Measurements from ENCODE around the gene SPEN. TPM values are rescaled to one million over a fixed set of nuclear protein-coding genes. Genes with fewer than 3 reads are reported as not detected.

Gene SPEN
- total and polyA plus RNA-seq, 9 of the 15 experiments (the other 6 are each of a cell fraction or from before 2014, with no cell fraction given), result 5.7 to 87.5 (median 27.2) TPM

DNA sequence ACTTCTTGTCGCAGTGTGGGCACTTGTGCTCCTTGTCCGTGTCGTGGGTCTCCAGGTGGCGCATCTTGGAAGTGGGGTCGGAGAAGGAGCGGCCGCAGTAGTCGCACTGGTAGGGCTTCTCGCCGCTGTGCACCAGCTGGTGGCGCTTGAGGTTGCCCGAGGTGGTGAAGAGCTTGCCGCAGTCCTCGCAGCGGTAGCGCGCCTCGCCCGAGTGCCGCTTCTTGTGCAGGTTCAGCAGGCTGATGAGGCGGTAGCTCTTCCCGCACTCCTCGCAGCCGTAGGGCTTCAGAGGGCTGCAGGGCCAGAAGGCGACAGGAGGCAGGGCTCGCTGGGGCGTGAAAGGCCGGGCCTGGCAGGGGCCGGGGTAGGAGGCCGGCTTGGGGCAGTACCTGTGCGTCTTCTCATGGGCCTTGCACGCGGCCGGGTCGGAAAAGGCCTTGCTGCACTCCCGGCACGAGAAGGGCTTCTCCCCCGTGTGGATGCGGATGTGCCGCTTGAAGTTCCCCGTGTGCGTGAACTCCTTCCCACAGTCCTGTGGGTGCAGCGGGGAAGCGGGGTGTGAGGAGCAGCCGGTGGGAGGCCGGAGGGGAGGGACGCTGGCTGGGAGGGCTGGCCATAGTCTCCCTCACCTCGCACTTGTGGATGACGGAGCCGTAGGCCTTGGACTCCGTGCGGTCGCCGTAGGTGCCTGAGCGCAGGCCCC lies 97.0 kb downstream of the SPEN start:
- H2AFZ ChIP-seq (ENCODE audit: low read depth, low read length), result no peak overlapping the region
- no peak for TF ChIP-seq CBX1 (IDR thresholded peaks at IDR 0.05; ENCODE audit: low read depth)
- TF ChIP-seq ZNF507 (tag; conservative IDR thresholded peaks at IDR 0.05), result no peak
- TF ChIP-seq, protein P1, sequence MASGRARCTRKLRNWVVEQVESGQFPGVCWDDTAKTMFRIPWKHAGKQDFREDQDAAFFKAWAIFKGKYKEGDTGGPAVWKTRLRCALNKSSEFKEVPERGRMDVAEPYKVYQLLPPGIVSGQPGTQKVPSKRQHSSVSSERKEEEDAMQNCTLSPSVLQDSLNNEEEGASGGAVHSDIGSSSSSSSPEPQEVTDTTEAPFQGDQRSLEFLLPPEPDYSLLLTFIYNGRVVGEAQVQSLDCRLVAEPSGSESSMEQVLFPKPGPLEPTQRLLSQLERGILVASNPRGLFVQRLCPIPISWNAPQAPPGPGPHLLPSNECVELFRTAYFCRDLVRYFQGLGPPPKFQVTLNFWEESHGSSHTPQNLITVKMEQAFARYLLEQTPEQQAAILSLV (tag; IDR thresholded peaks at IDR 0.05), result no peak
- no peak for TF ChIP-seq TCF3 (CRISPR knock-in tag; IDR thresholded peaks at IDR 0.05)
- TF ChIP-seq POLR2G (IDR thresholded peaks at IDR 0.05; ENCODE audit: low read depth, low read length), result peak; percentile 52
- no peak for TF ChIP-seq MXI1 (IDR thresholded peaks at IDR 0.05; ENCODE audit: low read depth, low read length)
- no peak for TF ChIP-seq ZNF274 (IDR thresholded peaks at IDR 0.05; ENCODE audit: borderline replicate concordance, low read depth, low read length)
- TF ChIP-seq, protein P2, sequence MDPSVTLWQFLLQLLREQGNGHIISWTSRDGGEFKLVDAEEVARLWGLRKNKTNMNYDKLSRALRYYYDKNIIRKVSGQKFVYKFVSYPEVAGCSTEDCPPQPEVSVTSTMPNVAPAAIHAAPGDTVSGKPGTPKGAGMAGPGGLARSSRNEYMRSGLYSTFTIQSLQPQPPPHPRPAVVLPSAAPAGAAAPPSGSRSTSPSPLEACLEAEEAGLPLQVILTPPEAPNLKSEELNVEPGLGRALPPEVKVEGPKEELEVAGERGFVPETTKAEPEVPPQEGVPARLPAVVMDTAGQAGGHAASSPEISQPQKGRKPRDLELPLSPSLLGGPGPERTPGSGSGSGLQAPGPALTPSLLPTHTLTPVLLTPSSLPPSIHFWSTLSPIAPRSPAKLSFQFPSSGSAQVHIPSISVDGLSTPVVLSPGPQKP (CRISPR knock-in tag; IDR thresholded peaks at IDR 0.05), result no peak
- TF ChIP-seq, protein P3, sequence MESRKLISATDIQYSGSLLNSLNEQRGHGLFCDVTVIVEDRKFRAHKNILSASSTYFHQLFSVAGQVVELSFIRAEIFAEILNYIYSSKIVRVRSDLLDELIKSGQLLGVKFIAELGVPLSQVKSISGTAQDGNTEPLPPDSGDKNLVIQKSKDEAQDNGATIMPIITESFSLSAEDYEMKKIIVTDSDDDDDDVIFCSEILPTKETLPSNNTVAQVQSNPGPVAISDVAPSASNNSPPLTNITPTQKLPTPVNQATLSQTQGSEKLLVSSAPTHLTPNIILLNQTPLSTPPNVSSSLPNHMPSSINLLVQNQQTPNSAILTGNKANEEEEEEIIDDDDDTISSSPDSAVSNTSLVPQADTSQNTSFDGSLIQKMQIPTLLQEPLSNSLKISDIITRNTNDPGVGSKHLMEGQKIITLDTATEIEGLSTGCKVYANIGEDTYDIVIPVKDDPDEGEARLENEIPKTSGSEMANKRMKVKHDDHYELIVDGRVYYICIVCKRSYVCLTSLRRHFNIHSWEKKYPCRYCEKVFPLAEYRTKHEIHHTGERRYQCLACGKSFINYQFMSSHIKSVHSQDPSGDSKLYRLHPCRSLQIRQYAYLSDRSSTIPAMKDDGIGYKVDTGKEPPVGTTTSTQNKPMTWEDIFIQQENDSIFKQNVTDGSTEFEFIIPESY (CRISPR knock-in tag; IDR thresholded peaks at IDR 0.05), result peak; percentile 93
- TF ChIP-seq HMGN3 (IDR thresholded peaks at IDR 0.05; ENCODE audit: borderline replicate concordance, extremely low read depth, insufficient read length, low read depth, low read length), result peak; percentile 51
- TF ChIP-seq, protein P4, sequence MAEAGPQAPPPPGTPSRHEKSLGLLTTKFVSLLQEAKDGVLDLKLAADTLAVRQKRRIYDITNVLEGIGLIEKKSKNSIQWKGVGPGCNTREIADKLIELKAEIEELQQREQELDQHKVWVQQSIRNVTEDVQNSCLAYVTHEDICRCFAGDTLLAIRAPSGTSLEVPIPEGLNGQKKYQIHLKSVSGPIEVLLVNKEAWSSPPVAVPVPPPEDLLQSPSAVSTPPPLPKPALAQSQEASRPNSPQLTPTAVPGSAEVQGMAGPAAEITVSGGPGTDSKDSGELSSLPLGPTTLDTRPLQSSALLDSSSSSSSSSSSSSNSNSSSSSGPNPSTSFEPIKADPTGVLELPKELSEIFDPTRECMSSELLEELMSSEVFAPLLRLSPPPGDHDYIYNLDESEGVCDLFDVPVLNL (CRISPR knock-in tag; IDR thresholded peaks at IDR 0.05; ENCODE audit: low read depth), result no peak
- POLR2A ChIA-PET, result interaction anchor here (0.6 to 1.1 kb wide), 4 partner anchors 8 to 590 kb away, joined by 3 to 5 read pairs (median 4); no protein-coding TSS in a partner anchor
- in situ Hi-C loops (cut with MboI) (no loop called here), intact Hi-C loops (cut with micrococcal nuclease) (no loop called here)
- H3K4me3 ChIP-seq, result no peak overlapping the region
- no peaks in the 10 kb centered on the region for H3K9me1 ChIP-seq (ENCODE audit: control insufficient read depth, insufficient read depth, low read length)
- FAIRE-seq (no peak), DNase-seq (ENCODE audit: extremely low read depth in 1 of 4, low spot score in 3 of 4) (no peak), ATAC-seq (no peak)
- H3K27ac ChIP-seq (ENCODE audit: extremely low read depth, low read depth, low read length), result no peak overlapping the region
- WGBS (ENCODE audit: insufficient coverage, low coverage, missing lambda C conversion rate), result 96% methylated on average over 45 of the region's 55 CpGs
- H3K79me2 ChIP-seq (ENCODE audit: control insufficient read depth, insufficient read depth, low read length), result peaks cover 24% of the 10 kb centered on the region
- peaks cover 4% of the 10 kb centered on the region; the same call in 1 of the 2 replicates for H4K20me1 ChIP-seq (replicated peaks; ENCODE audit: control insufficient read depth, insufficient read depth, low read length)
- peaks cover 15 to 52% of the 10 kb centered on the region in 2 experiments for H3K4me1 ChIP-seq (replicated peaks in 1 of 2; ENCODE audit: control insufficient read depth in 2 of 2, insufficient read depth in 2 of 2, low read length in 2 of 2)
- no peaks in the 10 kb centered on the region for H3K27me3 ChIP-seq (ENCODE audit: control insufficient read depth in 2 of 2, insufficient read depth in 2 of 2, low read length in 2 of 2)
- no peak overlapping the region for H3K9ac ChIP-seq (ENCODE audit: insufficient read depth in 1 of 2, low read depth in 2 of 2, low read length in 2 of 2)
- CTCF ChIA-PET (ENCODE audit: low intra/inter-chr PET ratio), result no interaction called here
- peaks cover 93% of the 10 kb centered on the region for H3K36me3 ChIP-seq (ENCODE audit: control insufficient read depth, insufficient read depth, low read length)
- H3K9me3 ChIP-seq (replicated peaks; ENCODE audit: control insufficient read depth, insufficient read depth, low read depth, low read length), result no peaks in the 10 kb centered on the region
- BruUV-seq (replicated peaks), result TSS peak; percentile 12
- H3K4me2 ChIP-seq (ENCODE audit: insufficient read depth, low read length), result no peak overlapping the region

Data from K562 (cell line).